HS-27A (cell line): ENCODE results near the gene GRAP2.

ENCODE experiments used
- DNase-seq: peaks from one replicate; pipeline ENCODE4 v3.0.0-alpha.2; 2012; ENCODE audit warnings: low read depth, missing footprints

Gene GRAP2

DNA sequence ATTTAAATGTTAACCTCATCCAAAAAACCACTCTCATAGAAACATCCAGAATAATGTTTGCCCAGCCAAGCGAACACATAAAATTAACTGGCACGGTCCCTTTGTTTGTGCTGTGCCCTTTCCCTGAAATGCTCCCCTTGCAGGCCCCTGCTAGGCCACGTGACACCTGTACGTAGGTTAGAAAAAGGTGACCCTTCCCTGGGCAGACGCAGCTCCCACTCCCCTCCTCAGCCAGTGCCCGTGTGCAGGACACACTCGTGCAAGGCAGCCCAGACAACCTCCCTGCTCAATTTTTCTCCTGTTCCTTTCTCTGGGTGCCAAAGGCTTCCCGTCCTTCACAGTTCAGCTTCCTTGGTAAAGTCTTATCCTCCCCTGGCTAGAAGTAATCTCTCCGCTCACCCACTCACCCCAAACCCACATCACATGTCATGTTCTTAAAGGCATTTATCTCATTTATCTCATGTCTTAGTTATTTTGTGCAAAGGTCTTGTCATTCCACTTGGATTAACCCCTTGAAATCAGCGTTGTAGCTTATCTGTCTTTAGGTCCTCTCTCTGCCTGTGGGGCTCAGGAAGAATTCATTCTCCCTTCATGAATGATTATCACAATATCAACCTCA is 114.6 kb downstream of the GRAP2 start:
- DNase-seq = no peak

DNA sequence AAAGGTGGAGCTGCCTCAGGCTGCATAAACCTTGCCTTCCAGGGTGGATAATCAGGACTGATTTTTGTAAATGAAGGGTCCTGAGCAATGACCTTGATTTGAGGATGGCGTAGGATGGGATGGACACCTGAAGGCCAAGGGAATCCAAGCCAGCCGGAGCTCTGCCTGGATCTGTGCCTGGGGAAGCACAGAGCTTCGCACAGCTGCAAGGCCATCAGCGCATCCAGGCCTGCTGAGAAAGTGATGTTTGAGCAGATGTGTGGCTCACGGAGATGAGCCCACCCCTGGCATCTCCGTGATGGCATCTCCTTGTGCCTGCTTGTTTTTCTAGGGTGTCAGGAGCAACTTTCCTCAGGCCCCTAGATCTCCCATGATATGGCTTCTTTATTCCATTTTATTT is 117.2 kb downstream of the GRAP2 start:
- DNase-seq = no peak

DNA sequence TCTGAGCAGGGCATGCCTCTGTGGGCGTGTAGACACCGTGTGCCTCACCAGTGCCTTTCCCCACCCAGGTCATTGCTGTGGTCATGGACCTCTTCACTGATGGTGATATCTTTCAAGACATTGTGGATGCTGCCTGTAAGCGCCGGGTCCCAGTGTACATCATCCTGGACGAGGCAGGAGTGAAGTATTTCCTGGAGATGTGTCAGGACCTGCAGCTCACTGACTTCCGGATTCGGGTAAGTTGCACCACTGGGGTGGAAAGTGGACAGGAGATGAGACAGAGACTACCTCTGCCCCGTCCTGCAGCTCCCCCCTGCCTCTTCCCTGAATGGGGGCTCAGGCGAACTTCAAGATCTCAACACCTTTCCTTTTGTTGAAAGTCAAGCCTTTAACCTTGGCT is 118.2 kb downstream of the GRAP2 start:
- DNase-seq = no peak

DNA sequence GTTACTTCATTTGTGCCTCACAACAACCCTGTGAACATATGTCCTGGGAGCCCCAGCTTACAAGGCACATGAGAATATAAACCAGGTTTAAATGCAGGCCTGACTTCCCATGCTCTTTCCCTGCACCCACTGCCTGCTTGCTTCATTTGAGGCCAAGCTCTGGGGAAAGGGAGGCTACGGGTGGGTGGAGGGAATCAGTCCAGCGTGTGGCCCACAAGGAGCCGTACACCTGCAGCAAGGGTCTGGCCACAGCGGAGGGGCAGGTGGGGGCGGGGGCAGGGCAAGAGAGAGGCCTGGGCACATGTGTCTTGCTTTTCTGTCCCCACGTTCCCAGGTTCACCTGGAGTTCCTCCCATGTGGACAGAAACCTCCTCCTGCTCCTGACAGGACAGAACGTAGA is 120.1 kb downstream of the GRAP2 start:
- DNase-seq = no peak

DNA sequence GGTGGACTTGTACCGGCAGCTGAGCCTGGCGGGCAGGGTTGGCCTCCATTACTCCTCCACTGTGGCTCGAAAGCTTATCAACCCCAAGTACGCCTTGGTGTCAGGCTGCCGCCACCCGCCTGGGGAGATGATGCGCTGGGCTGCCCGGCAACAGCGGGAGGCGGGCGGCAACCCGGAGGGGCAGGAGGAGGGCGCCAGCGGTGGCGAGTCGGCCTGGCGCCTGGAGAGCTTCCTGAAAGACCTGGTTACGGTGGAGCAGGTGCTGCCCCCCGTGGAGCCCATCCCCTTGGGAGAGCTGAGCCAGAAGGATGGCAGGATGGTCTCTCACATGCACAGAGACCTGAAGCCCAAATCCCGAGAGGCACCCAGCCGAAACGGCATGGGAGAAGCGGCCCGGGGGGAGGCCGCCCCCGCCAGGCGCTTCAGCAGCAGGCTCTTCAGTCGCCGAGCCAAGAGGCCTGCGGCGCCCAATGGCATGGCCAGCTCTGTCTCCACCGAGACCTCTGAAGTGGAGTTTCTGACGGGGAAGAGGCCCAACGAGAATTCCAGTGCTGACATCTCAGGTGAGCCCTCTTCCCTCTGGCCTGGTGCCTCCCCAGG is 120.6 kb downstream of the GRAP2 start:
- DNase-seq = no peak

DNA sequence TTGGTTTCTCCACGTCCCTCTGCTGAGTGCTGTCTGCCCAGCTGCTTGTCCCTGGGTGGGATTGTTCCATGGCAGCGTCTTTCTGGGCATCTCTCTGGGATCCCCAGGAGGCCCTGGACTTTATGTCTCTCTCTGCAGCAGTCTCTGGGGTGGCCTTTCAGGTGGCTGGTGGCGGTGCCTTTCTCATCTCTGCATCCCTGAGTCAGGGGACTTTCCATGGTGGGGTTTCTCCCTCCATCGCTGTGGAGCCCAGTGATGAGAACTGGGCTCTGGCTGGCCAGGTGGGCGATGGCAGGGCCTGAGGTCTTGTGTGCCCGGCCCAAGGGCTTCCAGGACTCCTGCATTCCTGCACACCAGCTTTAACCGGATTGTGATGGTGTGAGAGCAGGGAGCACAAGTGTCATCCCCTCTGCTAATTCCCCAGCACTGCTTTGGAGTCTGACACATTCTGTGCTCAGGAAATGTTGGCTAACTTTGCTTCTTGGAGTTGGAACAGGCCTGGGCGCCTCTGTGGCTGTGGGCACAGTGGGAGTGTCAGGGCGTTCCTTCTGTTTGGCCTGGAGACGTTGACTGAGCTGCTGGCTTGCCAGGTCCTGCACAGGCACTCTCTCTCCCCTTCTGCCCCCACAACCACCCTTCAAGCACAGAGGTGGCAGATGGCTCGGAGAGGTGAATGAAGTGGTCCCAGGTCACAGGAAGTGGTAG is 121.8 kb downstream of the GRAP2 start:
- DNase-seq = no peak
